ENCODE results near the gene SLC39A7. TPM values are rescaled to one million over a fixed set of nuclear protein-coding genes. Genes with fewer than 3 reads are reported as not detected.

Gene SLC39A7
- total and polyA plus RNA-seq, 2 donors (not counting 3 experiments of a cell fraction or from before 2014, with no cell fraction given): 99.8 to 129 TPM

DNA sequence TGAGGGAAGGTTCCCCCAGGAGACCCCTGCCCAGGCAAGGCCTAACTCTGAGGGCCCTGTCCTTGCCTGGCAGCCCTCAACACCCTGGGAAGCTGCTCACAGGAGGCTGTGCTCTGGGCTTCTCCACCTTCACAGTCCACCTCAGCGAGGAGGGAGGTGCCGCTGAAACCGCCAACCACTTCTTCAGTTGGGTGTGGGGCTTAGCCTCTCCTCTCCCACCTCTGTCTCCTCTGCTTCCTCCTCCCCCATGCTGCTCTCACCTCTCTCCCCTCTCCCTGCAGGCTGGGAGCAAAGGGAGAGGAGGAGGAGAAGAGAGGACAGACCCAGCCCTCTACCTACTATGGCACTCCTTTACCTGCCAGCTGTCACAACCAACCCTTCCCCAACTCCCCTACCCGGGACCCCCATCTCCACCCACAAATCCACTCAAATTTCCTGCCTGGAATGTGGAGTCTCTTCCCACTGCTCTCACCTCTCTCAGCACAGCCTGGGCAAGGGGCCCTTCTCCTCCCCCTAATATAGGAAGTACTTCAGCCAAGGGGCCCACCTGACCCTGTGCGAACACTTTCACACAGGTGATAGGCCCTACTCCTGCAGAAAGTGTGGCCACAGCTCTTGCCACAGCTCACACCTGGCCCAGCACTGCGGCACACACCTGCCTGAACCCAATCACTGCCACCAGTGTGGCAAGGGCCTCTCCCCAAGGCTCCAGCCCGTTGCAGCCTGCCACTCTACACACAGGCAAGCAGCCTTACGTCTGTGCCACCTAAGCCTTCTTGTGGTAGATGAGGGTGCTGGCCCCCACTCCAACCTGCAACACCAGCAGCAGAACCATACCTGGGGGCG, 14.8 kb downstream of the SLC39A7 start:
- intact Hi-C loops (cut with micrococcal nuclease) (no loop called here), dilution Hi-C loops (cut with MboI; ENCODE audit: extremely low pct_ligation_motif_present, low sequenced_read_pairs) (no loop called here)
- Histone ChIP-seq H3K36me3 (ENCODE audit: control insufficient read depth in 2 of 2, extremely low read depth in 1 of 2, insufficient read depth in 2 of 2, low read length in 2 of 2) (no peaks in the 10 kb centered on the region), H3K4me1 (ENCODE audit: control insufficient read depth, extremely low read depth, insufficient read depth, low read length) (peaks cover 8% of the 10 kb centered on the region), H4K20me1 (replicated peaks; ENCODE audit: control insufficient read depth, extremely low read depth, insufficient read depth, low read length) (no peaks in the 10 kb centered on the region), H3K4me3 (replicated peaks in 1 of 3; ENCODE audit: insufficient read depth in 1 of 3, low read depth in 1 of 3, low read length in 3 of 3) (no peak overlapping the region), H3K9ac (replicated peaks; ENCODE audit: extremely low read depth, insufficient read depth, low read length) (no peak overlapping the region), H3K4me2 (ENCODE audit: insufficient read depth, low read length) (no peak overlapping the region), H2AFZ (ENCODE audit: low read depth, low read length) (no peak overlapping the region), H3K9me1 (replicated peaks; ENCODE audit: control insufficient read depth, extremely low read depth, insufficient read depth, low read length) (no peaks in the 10 kb centered on the region), H3K9me3 (replicated peaks; ENCODE audit: control insufficient read depth, insufficient read depth, low read length) (no peaks in the 10 kb centered on the region), H3K27me3 (ENCODE audit: control insufficient read depth in 2 of 2, insufficient read depth in 2 of 2, low read length in 2 of 2) (peaks cover 3 to 10% of the 10 kb centered on the region in 2 experiments), H3K27ac (ENCODE audit: insufficient read depth, low read depth, low read length) (no peak overlapping the region), H3K79me2 (ENCODE audit: control insufficient read depth, insufficient read depth, low read length) (no peaks in the 10 kb centered on the region)
- POLR2A ChIA-PET: no interaction called here
- DNase-seq (ENCODE audit: low read depth, low spot score): no peak
- CTCF ChIA-PET: interaction anchor here (0.9 kb wide), 1 partner anchor 18 kb away, joined by 3 read pairs; no protein-coding TSS in a partner anchor
- no TSS peak for BruUV-seq (replicated peaks)
- TF ChIP-seq MYC (IDR thresholded peaks at IDR 0.05; ENCODE audit: low read depth, low read length) (no peak), POLR2AphosphoS5 (IDR thresholded peaks at IDR 0.05; ENCODE audit: insufficient read depth, low read depth, low read length) (no peak), POLR2A (IDR thresholded peaks at IDR 0.05; ENCODE audit: low read depth, low read length) (no peak), FOS (IDR thresholded peaks at IDR 0.05; ENCODE audit: borderline replicate concordance, insufficient read depth, low read length) (no peak), EZH2 (IDR thresholded peaks at IDR 0.05; ENCODE audit: borderline replicate concordance, low read depth, low read length, severe bottlenecking) (no peak), GATA2 (IDR thresholded peaks at IDR 0.05; ENCODE audit: insufficient read depth, insufficient read length, low read depth, low read length) (no peak), JUN (IDR thresholded peaks at IDR 0.05; ENCODE audit: borderline replicate concordance, insufficient read depth, insufficient read length, low read depth) (no peak)
- TF ChIP-seq, protein P1, sequence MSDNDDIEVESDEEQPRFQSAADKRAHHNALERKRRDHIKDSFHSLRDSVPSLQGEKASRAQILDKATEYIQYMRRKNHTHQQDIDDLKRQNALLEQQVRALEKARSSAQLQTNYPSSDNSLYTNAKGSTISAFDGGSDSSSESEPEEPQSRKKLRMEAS (IDR thresholded peaks at IDR 0.05; ENCODE audit: insufficient read depth, insufficient read length): no peak
- TF ChIP-seq, protein P2, sequence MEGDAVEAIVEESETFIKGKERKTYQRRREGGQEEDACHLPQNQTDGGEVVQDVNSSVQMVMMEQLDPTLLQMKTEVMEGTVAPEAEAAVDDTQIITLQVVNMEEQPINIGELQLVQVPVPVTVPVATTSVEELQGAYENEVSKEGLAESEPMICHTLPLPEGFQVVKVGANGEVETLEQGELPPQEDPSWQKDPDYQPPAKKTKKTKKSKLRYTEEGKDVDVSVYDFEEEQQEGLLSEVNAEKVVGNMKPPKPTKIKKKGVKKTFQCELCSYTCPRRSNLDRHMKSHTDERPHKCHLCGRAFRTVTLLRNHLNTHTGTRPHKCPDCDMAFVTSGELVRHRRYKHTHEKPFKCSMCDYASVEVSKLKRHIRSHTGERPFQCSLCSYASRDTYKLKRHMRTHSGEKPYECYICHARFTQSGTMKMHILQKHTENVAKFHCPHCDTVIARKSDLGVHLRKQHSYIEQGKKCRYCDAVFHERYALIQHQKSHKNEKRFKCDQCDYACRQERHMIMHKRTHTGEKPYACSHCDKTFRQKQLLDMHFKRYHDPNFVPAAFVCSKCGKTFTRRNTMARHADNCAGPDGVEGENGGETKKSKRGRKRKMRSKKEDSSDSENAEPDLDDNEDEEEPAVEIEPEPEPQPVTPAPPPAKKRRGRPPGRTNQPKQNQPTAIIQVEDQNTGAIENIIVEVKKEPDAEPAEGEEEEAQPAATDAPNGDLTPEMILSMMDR (IDR thresholded peaks at IDR 0.05; ENCODE audit: extremely low read depth in 1 of 2, insufficient read depth in 1 of 2, low read depth in 1 of 2, low read length in 2 of 2): no peak
- FAIRE-seq: no peak

Data from endothelial cell of umbilical vein (primary cell).